Measurements from ENCODE around the gene BAIAP2L2. TPM values are rescaled to one million over a fixed set of nuclear protein-coding genes. Genes with fewer than 3 reads are reported as not detected.

Gene BAIAP2L2
- total RNA-seq, 1 experiment from 2014 or later = 2.3 TPM

- no peak overlapping the region for H2BK5ac ChIP-seq (ENCODE audit: insufficient read length, low read length)
Observed at GRCh38 chr22:38068641-38069371, 41.7 kb downstream of the BAIAP2L2 start.

More at GRCh38 chr22:38068641-38069371, 41.7 kb downstream of the BAIAP2L2 start:
- Mint-ChIP-seq H3K4me3 (no peak overlapping the region), H3K36me3 (ENCODE audit: insufficient read depth in 1 of 3, low read depth in 3 of 3) (peaks cover 7 to 72% (median 56%) of the 10 kb centered on the region in 3 experiments), H3K4me1 (peaks cover 0 to 5% of the 10 kb centered on the region in 2 experiments; a peak in 1 of 4 replicates), H3K27ac (no peak overlapping the region), H3K27me3 (ENCODE audit: low read depth) (no peaks in the 10 kb centered on the region), H3K9me3 (no peaks in the 10 kb centered on the region)
- H4K8ac ChIP-seq (replicated peaks; ENCODE audit: insufficient read length, low read depth, low read length) = no peak overlapping the region
- H2BK12ac ChIP-seq (ENCODE audit: insufficient read length, low read depth, low read length) = no peak overlapping the region
- H4K5ac ChIP-seq (ENCODE audit: insufficient read length, low read depth, low read length) = no peak overlapping the region
- no peak overlapping the region for H3K27ac ChIP-seq (ENCODE audit: insufficient read length, low read depth, low read length)
- no peak for DNase-seq
- no peak overlapping the region for H3T11ph ChIP-seq (ENCODE audit: low read length)
- no peaks in the 10 kb centered on the region for H3K23me2 ChIP-seq (ENCODE audit: insufficient read length, low read depth, low read length, poor library complexity, severe bottlenecking)
- no peak for TF ChIP-seq CTCF (conservative IDR thresholded peaks at IDR 0.05)
- no peaks in the 10 kb centered on the region for H3K79me2 ChIP-seq (ENCODE audit: insufficient read depth, low read length)
- no peak overlapping the region for H3K14ac ChIP-seq (ENCODE audit: insufficient read depth, low read length)
- no CpG with 5 or more reads among the region's 13 CpGs for WGBS (ENCODE audit: extremely low coverage, insufficient read length, low lambda C conversion rate)
- no peak overlapping the region for H2BK120ac ChIP-seq (ENCODE audit: low read depth, low read length, poor library complexity, severe bottlenecking)
- no peak overlapping the region for H3K56ac ChIP-seq (ENCODE audit: insufficient read length, low read depth, low read length)
- no peak overlapping the region for H2AFZ ChIP-seq (ENCODE audit: low read length)
- H2BK15ac ChIP-seq (ENCODE audit: low read depth, low read length) = no peak overlapping the region
- H2BK20ac ChIP-seq (ENCODE audit: low read depth, low read length, poor library complexity, severe bottlenecking) = no peak overlapping the region
- no peaks in the 10 kb centered on the region for H3K27me3 ChIP-seq (ENCODE audit: insufficient read depth, low read length)
- H3K79me1 ChIP-seq (ENCODE audit: insufficient read depth, low read depth, low read length, poor library complexity, severe bottlenecking) = no peaks in the 10 kb centered on the region
- no peak overlapping the region for H3K18ac ChIP-seq (ENCODE audit: insufficient read length, low read depth, low read length)
- no peak overlapping the region for H3K23ac ChIP-seq (ENCODE audit: insufficient read length, low read depth, low read length)
- no peak overlapping the region for H4K91ac ChIP-seq (ENCODE audit: insufficient read length, low read depth, low read length)
- H3K9me3 ChIP-seq (ENCODE audit: control insufficient read depth, low read depth, low read length) = no peaks in the 10 kb centered on the region
- no peak overlapping the region for H3K4me2 ChIP-seq (ENCODE audit: insufficient read depth, insufficient read length, low read length)
- H4K20me1 ChIP-seq (ENCODE audit: control insufficient read depth, insufficient read depth, insufficient read length) = no peaks in the 10 kb centered on the region
- no peaks in the 10 kb centered on the region for H3K4me1 ChIP-seq (ENCODE audit: insufficient read depth, low read length)
- no peak overlapping the region for H2AK5ac ChIP-seq (ENCODE audit: insufficient read length, low read length)
- H3K9ac ChIP-seq (ENCODE audit: extremely low read depth, insufficient read length, low read length) = no peak overlapping the region
- no peak overlapping the region for H3K4ac ChIP-seq (ENCODE audit: low read depth, low read length)

Measured in H9 (cell line).